Stomach (tissue), 9 donors: ENCODE measurements around the gene ATP8B4. TPM values are rescaled to one million over a fixed set of nuclear protein-coding genes. Genes with fewer than 3 reads are reported as not detected.
"Not testable (repeated sequence)": the region's sequence is repeated elsewhere in the genome, so short reads cannot be mapped to it uniquely, and the experiment has no call there.

ENCODE experiments used
- DNase-seq, 2 donors: peaks; one replicate each; pipeline versions ENCODE4 v3.0.0 to v3.0.0-alpha.2; 2013 to 2019
- H3K27ac ChIP-seq, 5 donors: fragments of 200-600 bp in 4 of 5; sonication (generic) in 4 of 5; one replicate each; pipeline ENCODE4 v1.5.1; 2013 to 2019; ENCODE audit warnings: mild to moderate bottlenecking in 1 of 5, moderate library complexity in 1 of 5
- H3K27me3 ChIP-seq, 3 donors: fragments of 200-600 bp; sonication (generic); one replicate each; pipeline ENCODE4 v1.5.1; 2017 to 2019; ENCODE audit warnings: mixed run types in 1 of 3
- H3K36me3 ChIP-seq, 4 donors: fragments of 200-600 bp; sonication (generic); 1 replicate in 3 of 4; 2 replicates in 1 of 4; pipeline ENCODE4 v1.5.1; 2016 to 2019
- H3K4me1 ChIP-seq, 4 donors: fragments of 200-600 bp; sonication (generic); one replicate each; pipeline ENCODE4 v1.5.1; 2016 to 2019
- H3K4me3 ChIP-seq, 4 donors: fragments of 200-600 bp; sonication (generic) in 3 of 4; one replicate each; pipeline ENCODE4 v1.5.1; 2016 to 2019; ENCODE audit warnings: mild to moderate bottlenecking in 1 of 4
- H3K9me3 ChIP-seq, 4 donors: fragments of 200-600 bp; sonication (generic); one replicate each; pipeline ENCODE4 v1.5.1; 2016 to 2019
- CTCF ChIP-seq, 7 experiments: fragments of 450-650 bp in 4 of 7; fragments of 200-600 bp in 3 of 7; sonication (generic) in 3 of 7; IDR thresholded peaks; one replicate each; pipeline ENCODE4 v1.5.1; 2016 to 2019; ENCODE audit warnings: antibody characterized with exemption in 7 of 7, control low read depth in 2 of 7, mild to moderate bottlenecking in 1 of 7
- EP300 ChIP-seq: sonication (generic); formaldehyde crosslinking; IDR thresholded peaks from one replicate; pipeline ENCODE4 v1.6.1; 2017; ENCODE audit warnings: antibody characterized with exemption
- POLR2A ChIP-seq, 4 donors: fragments of 450-650 bp; IDR thresholded peaks; one replicate each; pipeline ENCODE4 v1.6.1; 2016; ENCODE audit warnings: antibody characterized with exemption in 4 of 4, control low read depth in 2 of 4, mild to moderate bottlenecking in 1 of 4, moderate library complexity in 1 of 4
- POLR2AphosphoS5 ChIP-seq, 3 donors: sonication (generic); formaldehyde crosslinking; IDR thresholded peaks; one replicate each; pipeline ENCODE4 v1.6.1; 2016; ENCODE audit warnings: antibody characterized with exemption in 3 of 3
- WGBS, 5 donors: extraction: QIAGEN DNeasy Blood & Tissue Kit in 3 of 5; methylation state at CpG; one replicate each; pipeline versions ENCODE4 v1.1.5 to v1.1.7; 2013 to 2018; 5-methylcytosine and 5-hydroxymethylcytosine counted together
- intact Hi-C: fragments of 100-400 bp; cut with DNase I; formaldehyde crosslinking; loops from one replicate; pipeline ENCODE4 v1.15.1; 2023; ENCODE audit warnings: low total_unique reads
- polyA plus RNA-seq, 3 donors: library from polyadenylated mRNA; stranded (reverse); fragments of 200-250 nt; gene quantifications; one replicate each; pipeline ENCODE4 v1.2.3, GENCODE V29; 2013
- total RNA-seq, 5 donors: library from RNA; depleted of rRNA; stranded (reverse); fragments of >200 nt; gene quantifications; one replicate each; pipeline versions ENCODE4 v1.1.0 to v1.2.3, GENCODE V29; 2014 to 2016
- donor health status: healthy with polysubstance abuse.
- donor health status: Bipolar disorder and iron deficiency.
- donor health status: healthy.

ATP8B4 gene
- total and polyA plus RNA-seq, 8 donors, result under 0.01 to 14.3 (median 1.6) TPM

- Histone ChIP-seq H3K4me3 (no peak overlapping the region), H3K27ac (no peak overlapping the region), H3K27me3 (no peaks in the 10 kb centered on the region), H3K36me3 (no peaks in the 10 kb centered on the region), H3K4me1 (no peaks in the 10 kb centered on the region), H3K9me3 (no peaks in the 10 kb centered on the region)
- TF ChIP-seq POLR2A (IDR thresholded peaks at IDR 0.05) (no peak), EP300 (no peak), CTCF (IDR thresholded peaks at IDR 0.05) (no peak), POLR2AphosphoS5 (IDR thresholded peaks at IDR 0.05) (no peak)
- 71 to 97% (median 92%) methylated on average over 1 of the region's 1 CpG for WGBS, 5 donors
- intact Hi-C loops, result no loop called here
- no peak for DNase-seq
These were observed 45.4 kb upstream of the ATP8B4 start for GRCh38 chr15:50164458-50164857.

- H3K36me3 ChIP-seq, result no peaks in the 10 kb centered on the region
- no peak overlapping the region for H3K27ac ChIP-seq
- intact Hi-C loops, result no loop called here
- DNase-seq, result no peak
- no peak overlapping the region for H3K4me3 ChIP-seq
- H3K9me3 ChIP-seq, result no peaks in the 10 kb centered on the region
- H3K27me3 ChIP-seq, result no peaks in the 10 kb centered on the region
- WGBS, 5 donors, result 50 to 93% (median 67%) methylated on average over 2 of the region's 2 CpGs
- no peaks in the 10 kb centered on the region for H3K4me1 ChIP-seq
- TF ChIP-seq EP300, result no peak
- no peak for TF ChIP-seq POLR2A (IDR thresholded peaks at IDR 0.05)
- TF ChIP-seq CTCF (IDR thresholded peaks at IDR 0.05), result no peak
- TF ChIP-seq POLR2AphosphoS5 (IDR thresholded peaks at IDR 0.05), result no peak
These were observed 44.8 kb upstream of the ATP8B4 start for GRCh38 chr15:50163719-50164410.

GRCh38 chr15:50162969-50163718 lies 44.1 kb upstream of the ATP8B4 start:
- no peak for DNase-seq
- Histone ChIP-seq H3K36me3 (no peaks in the 10 kb centered on the region), H3K4me3 (no peak overlapping the region), H3K27me3 (no peaks in the 10 kb centered on the region), H3K27ac (no peak overlapping the region), H3K9me3 (no peaks in the 10 kb centered on the region), H3K4me1 (no peaks in the 10 kb centered on the region)
- intact Hi-C loops, result no loop called here
- 55 to 78% (median 73%) methylated on average over 2 of the region's 2 CpGs for WGBS, 5 donors
- no peak for TF ChIP-seq POLR2A (IDR thresholded peaks at IDR 0.05)
- TF ChIP-seq POLR2AphosphoS5 (IDR thresholded peaks at IDR 0.05), result no peak

- H3K27me3 ChIP-seq, H3K36me3 ChIP-seq, H3K4me1 ChIP-seq, DNase-seq, H3K4me3 ChIP-seq, H3K27ac ChIP-seq, intact Hi-C loops: not testable (repeated sequence)
- peaks cover 0 to 11% (median 3%) of the 10 kb centered on the region in 4 donors for H3K9me3 ChIP-seq
- WGBS, 5 donors, result 93 to 98% (median 97%) methylated on average over 12 to 27 of the region's 28 CpGs
These were observed 39.2 kb upstream of the ATP8B4 start for GRCh38 chr15:50158236-50158635.

GRCh38 chr15:50151476-50151875 lies 32.4 kb upstream of the ATP8B4 start:
- H3K9me3 ChIP-seq, result peaks cover 0 to 11% (median 3%) of the 10 kb centered on the region in 4 donors
- no peaks in the 10 kb centered on the region for H3K4me1 ChIP-seq
- 89 to 95% (median 90%) methylated on average over 2 of the region's 2 CpGs for WGBS, 5 donors
- no peak for DNase-seq
- no peaks in the 10 kb centered on the region for H3K36me3 ChIP-seq
- TF ChIP-seq EP300, result no peak
- TF ChIP-seq CTCF (IDR thresholded peaks at IDR 0.05), result no peak
- no peak for TF ChIP-seq POLR2AphosphoS5 (IDR thresholded peaks at IDR 0.05)
- no peak for TF ChIP-seq POLR2A (IDR thresholded peaks at IDR 0.05)
- no peak overlapping the region for H3K27ac ChIP-seq
- H3K4me3 ChIP-seq, result no peak overlapping the region
- intact Hi-C loops, result no loop called here
- no peaks in the 10 kb centered on the region for H3K27me3 ChIP-seq
